Right hindlimb (tissue), 1 donor: ENCODE data around the gene LIN9.
"Not testable (repeated sequence)": the region's sequence is repeated elsewhere in the genome, so short reads cannot be mapped to it uniquely, and the experiment has no call there.

Experiments
- DNase-seq: peaks from one replicate; pipeline ENCODE4 v3.0.0-alpha.2; 2018

Gene LIN9

DNA sequence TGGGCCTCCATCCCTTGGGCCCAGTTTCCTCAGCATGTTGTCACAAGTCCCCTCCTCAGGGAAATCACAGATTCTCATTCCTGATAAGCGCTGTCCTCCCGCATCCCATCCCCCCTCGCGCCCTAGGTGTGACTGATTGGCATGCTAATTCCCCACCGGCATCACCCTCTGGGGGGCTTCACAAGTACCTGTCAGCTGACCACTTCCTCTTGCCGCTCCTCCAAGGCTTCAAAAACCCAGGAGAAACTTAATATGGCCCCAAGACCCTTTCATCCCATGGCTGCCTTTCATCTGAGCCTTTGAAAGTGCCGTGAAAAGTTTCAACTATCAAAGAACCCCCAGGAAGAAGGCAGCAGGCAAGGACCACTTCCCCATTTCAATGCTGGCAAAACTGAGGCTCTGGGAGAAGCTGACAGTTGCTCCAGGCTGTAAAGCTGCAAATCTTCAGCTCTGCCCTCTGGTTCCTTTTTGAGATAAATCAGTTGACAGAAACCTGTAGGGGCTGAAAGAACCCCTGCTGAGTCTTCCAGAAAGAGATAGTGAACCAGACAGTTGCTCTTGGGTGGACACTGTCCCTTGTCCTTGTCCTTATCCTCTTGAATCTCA is 98.3 kb downstream of the LIN9 start:
- DNase-seq, result no peak

DNA sequence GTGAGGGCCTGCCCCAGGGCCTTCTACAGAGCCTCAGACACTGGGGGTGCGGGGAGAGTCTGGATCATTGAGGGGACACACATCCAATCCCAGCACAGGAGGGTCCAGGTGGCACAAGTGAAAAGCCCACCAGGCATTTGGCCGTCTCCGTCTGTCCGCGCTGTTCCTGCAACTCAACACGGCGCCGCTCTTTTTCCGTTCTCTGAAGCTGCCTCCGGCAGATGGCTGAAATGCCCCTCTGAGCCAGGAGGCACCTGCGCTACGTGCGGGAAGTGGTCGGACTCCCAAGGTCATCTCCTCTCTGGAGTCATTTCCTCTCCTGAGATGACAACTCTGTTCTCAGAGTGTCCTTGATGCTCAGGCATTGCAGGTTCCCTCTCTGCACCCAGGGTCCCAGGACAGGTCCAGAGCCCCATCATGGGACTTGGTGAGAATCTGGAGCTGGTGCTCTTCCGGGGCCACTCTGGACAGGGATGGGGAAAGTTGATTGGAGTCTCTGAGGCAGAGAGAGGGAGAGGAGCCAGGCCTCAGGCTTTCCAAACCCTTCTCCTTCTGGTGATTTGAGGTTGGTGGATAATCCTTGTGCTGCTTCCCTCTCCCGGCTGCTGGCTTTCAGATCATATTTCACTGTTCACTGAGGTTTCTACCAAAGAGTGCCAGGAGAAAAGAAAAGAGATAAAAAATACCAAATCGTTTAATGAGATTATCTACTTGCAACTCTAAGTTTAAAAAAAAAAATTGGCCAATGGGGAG is 99.5 kb downstream of the LIN9 start:
- no peak for DNase-seq

DNA sequence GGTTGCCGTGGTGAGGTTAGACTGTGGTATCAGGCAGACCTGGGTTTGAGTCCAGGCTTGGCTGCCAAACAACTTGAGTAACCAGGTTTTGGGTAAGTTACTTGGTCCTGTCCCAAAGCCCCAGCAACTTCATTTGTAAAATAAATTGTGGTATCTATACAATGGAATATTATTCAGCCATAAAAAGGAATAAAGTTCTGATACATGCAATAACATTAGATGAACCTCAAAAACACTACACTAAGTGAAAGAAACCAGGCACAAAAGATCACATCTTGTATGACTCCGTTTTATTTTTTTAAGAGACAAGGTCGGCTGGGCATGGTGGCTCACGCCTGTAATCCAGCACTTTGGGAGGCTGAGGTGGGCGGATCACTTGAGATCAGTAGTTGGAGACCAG is 101.9 kb downstream of the LIN9 start:
- no peak for DNase-seq

DNA sequence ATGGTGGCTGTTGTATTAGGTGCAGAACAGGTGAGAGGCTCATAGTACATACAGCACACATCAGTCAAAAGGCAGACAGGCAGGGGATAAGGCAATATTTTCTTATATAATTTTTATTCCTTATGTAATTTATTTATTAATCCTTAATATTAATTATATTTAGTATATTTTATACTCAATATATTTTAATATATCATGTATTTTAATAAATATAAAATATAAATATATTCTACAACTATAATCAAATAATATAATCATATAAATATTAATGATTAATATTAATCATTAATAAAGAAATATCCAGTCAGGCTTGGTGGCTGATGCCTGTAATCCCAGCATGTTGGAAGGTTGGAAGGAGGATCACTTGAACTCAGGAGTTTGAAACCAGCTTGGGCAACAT is 104.8 kb downstream of the LIN9 start:
- DNase-seq, result no peak

DNA sequence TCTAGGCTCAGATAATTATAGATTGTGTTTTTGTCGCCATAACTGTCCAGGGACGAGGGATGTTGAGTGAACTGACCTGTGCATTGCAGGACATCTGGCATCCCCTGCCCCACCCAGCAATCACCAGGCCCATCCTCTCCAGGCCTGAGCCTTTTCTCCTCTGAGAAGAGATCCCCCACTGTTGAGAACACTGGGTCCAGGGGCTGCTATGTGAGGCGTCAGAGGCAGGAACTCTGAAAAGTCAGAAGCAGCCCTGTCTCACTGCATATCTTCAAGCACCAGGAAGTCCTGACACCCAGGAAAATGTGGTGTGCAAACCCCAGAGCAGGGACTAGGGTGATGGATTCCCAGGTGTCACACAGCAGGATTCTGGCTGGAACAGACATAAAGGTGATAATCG is 105.3 kb downstream of the LIN9 start:
- DNase-seq, result no peak

DNA sequence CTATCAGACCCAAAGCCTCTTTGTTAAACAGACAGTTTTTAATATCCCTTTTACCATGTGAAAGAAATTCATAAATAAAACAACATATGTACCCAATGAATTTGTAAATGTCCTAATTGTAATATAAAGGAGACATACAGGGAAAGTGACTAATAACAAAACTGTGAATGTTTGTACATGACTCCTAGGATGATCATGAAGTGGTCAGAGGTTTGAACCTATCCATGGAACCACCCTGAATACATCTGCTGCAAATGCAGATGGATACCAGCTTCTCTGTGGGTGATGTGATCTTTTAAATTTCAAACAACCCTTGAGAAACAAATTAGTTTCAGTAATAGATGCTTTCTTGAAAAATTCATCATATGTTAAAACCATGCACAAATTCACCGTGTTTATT is 105.7 kb downstream of the LIN9 start:
- DNase-seq, result no peak

DNA sequence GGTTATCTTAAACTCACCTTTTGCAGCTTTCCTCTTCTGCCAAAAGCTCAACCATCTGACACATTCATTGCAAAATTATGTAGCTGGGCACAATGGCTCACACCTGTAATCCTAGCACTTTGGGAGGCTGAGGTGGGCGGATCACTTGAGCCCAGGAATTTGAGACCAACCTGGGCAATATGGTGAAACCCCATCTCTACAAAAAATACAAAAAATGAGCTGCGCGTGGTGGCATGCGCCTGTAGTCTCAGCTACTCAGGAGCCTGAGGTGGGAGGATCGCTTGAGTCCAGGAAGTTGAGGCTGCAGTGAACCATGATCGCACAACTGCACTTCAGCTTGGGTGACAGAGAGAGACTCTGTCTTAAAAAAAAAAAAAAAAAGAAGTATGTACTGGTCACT is 106.3 kb downstream of the LIN9 start:
- not testable (repeated sequence) for DNase-seq

DNA sequence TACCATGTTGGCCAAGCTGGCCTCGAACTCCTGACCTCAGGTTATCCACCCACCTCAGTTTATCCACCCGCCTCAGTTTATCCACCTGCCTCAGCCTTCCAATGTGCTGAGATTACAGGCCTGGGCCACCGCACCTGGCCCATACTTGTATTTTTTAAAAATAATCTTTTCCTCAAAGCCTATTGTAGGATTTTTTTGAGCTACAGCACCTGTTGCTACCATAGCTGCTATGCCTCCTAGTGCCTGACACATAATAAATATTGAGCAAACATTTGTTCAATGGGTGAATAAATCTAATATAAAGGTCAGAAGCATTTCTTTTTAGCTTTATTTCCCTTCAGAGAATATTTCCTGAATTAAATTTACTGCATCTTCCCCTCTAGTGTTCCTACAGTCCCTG is 106.7 kb downstream of the LIN9 start:
- DNase-seq, result no peak

DNA sequence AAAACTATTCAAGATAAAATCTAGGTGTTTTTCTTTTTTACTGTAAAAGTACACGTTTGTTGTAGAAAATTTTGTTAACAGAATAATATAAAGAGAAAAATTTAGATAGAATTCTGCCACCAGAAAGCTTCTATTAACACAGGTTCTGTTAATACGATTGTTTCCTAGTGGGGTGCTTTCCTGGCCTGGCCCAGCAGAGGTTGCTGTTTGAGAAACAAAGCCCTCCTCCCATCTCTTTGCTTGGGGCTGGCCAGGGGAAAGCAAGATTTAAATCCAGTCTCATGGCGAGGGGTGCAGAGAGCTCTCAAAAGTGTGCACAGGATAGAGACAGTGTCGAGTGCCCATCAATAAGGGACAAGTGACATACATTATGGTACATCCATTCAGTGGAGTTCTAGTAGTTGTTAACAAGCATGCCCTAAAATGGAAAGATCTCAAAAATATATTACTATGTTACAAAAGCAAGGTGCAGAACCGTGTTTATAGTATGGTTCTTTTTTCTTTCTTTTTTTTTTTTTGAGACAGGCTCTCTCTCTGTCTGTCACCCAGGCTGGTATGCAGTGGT is 107.9 kb downstream of the LIN9 start:
- DNase-seq, result no peak

DNA sequence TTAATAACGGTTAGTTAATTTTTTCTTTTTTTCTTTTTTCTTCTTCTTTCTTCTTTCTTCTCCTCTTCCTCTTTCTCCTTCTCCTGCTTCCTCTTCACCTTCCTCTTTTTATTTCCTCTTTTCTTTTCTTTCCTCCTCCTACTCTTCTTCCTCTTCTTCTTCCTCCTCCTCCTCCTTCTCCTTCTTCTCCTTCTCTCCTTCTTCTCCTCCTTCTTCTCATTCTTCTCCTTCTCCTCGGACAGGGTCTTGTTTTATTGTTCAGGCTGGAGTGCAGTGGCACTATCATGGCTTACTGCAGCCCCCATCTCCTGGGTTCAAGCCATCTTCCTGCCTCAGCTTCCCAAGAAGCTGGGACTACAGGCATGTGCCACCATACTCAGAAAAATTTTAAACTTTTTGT is 109.0 kb downstream of the LIN9 start:
- DNase-seq, result no peak

DNA sequence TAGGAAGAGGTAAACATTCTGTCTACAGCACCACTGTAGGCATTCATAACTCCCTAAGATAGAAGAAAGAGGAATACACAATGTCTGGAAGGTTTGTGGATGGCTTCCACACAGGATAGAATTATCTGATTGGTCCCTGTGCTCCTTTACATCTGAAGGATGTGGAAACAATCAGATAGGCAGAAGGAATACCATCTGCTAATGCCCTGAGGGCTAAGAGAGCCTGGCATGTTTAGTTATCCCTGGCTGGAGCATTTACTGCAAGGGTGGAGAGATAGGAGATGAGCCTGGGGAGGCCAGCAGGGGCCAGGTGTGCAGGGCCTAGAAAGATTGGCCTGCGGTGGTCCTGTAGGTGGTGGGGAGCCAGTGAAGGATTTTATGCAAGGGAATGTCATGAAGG is 113.8 kb downstream of the LIN9 start:
- no peak for DNase-seq

DNA sequence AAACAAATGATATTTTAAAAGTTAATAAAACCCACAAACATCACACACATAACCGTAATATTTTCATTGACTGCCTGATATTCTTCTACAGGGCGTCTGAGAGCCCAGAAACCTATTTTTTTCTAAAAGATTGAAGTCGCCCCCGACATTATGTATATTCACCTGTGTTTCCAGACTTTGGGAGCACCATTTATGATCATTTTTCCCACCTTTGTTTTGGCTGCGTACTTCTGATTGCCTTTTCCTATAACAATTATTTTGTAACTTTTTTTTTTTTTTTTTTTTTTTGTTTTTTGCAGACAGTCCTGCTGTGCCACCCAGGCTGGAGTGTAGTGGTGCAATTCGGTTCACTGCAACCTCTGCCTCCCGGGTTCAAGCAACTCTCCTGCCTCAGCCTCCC is 121.6 kb downstream of the LIN9 start:
- DNase-seq, result no peak

DNA sequence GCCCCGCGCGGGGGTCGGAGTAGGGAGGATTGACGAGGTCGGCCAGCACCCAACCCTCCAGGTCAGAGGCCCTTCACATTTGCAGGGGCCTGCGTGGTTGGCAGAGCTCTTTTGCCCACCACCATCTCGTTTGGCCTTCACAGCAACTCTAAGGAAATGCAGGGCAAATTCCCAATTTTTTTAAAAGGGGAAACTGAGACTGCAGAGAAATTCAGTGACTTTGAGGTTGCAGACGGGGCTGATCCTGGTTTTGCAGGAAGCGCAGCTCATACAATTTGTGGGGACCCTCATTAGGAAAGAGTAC is 122.0 kb downstream of the LIN9 start:
- no peak for DNase-seq

DNA sequence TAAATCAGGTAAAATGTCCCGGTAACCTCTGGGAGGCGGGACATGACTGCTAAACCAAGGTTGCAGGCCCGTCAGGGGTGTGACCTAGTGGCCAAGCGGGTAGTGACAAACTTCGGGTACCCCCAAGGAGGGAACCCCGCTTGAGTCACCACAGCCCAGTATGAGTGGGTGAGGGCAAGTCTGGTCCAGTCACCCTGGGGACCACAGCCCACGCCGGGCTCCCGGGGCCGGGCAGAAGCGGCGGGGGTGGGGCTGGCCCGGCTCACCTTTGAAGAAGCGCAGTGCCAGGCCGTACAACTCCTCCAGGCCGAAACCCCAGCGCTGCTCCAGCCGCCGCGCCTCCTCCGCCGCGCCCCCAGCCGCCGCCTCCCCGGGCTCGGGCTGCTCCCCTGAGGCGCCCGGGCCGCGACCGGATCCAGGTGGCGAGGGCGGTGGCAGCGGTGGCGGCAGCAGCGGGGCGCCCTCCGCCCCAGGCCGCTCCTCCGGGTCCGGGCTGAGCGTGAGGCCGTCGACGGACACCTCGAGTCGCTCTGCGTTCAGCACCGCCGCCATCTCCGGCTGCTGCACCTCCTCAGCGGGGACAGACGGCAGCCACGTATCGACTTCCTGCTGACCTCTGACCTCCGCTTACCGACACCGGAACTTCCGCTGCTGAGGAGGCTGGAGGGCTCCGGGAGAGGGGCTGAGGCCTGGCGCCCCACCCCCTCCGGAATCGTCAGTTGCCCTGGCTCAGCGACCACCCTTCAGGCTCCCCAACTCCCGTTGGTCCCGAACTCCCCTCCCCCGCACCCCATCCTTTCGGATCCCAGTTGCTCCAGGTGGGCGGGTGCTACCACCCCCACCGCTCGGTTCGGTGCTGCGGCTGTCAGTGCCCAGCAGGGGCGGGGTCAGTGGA is 122.6 kb downstream of the LIN9 start, which contains the start of gene ACBD3:
TSS of gene ACBD3 (minus strand) at position 618 of the 895 bp plus-strand sequence. CDS start at position 552, 66 bp downstream.
- DNase-seq, result peak; percentile 94

DNA sequence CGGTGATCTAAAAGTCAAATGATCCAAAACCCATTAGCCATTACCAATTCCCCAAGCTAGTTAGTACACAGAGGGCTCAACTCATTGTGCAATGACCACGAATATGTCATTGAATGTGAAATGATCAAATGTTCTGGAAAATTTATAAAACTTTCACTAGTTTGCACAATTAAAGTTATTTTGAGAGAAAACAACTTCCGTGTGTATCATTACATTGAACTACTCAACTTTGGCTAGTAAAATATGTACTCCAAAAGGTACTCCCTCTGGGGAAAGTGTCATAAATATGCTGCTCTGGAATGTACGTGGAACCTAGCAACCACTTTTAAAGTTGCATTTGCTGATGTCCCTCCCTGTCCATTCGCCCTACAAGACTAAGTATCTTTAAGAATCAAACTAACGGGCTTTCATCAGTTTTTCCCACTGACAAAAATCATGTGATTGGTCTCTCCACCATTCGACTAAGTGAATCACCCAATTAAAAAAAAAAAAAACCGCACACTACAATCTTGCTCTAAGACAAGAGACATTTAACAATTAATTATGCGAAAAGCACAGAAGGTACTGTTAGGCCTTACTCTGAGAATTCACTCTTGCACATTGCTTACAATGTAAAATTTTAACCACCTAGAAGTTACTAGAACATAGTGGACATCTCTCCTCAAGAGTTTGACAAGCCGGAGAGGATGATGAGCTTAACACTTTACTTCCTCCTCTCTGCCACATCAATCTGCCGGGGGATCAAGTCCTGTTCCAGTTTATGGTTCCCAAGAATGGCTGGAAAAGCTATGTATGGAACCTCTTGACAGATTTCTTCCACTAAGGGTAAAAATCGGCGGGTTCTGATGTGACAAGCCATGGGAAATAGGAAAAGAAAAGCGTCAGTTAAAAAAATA is 123.6 kb downstream of the LIN9 start:
- no peak for DNase-seq

DNA sequence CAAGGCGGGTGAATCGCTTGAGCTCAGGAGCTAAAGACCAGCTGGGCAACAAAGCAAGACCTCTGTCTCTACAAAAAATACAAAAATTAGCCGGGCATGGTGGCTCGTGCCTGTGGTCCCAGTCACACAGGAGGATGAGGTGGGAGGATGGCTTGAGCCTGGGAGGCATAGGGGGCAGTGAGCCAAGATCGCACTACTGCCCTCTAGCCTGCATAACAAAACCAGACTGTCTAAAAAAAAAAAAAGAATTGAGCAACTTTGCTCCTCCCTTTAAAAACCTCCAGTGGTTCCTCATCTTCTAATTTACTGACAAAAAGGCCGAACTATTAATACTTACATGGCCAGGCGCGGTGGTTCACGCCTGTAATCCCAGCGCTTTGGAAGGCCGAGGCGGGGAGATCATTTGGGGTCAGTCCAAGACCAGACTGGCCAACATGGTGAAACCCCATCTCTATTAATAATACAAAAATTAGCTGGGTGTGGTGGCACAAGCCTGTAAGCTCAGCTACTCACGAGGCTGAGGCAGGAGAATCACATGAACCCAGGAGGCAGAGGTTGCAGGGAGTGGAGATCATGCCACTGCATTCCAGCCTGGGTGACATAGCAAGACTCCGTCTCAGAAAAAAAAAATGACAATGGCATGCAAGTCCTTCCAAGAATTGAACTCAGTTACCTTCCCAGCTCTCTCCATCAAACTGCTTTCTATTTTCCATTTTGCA is 126.8 kb downstream of the LIN9 start:
- DNase-seq, result peak; percentile 22
